Heart left ventricle (tissue), 13 donors: Measurements from ENCODE around the gene LAMP1.

Source experiments
- POLR2A ChIP-seq, 2 donors: fragments of 450-650 bp; IDR thresholded peaks; one replicate each; pipeline ENCODE4 v1.6.1; 2017; ENCODE audit warnings: antibody characterized with exemption in 2 of 2, mild to moderate bottlenecking in 2 of 2, moderate library complexity in 2 of 2
- TF ChIP-seq, protein P1 (sequence below), 12 donors: fragments of 200-600 bp; sonication (generic) in 4 of 12; IDR thresholded peaks; one replicate each; pipeline versions ENCODE4 v1.5.0 to v1.8.0; 2018 to 2022; ENCODE audit warnings: antibody characterized with exemption in 12 of 12, mild to moderate bottlenecking in 5 of 12
- donor health status: ischemic (EF 13 %, LVEDD 7.1; RV severe dilation, severe dysfunction).
- donor health status: DM: no; HTN: yes; CAD: no.
- donor health status: DM: no; HTN: no; CAD: no.
- donor health status: ischemic (EF 25% LVEDD 6.9; RV normal size, moderate dysfunction).
- donor health status: ischemic (EF 25% LVEDD 5.7; RV mildly dilated, moderate dysfunction).
- donor health status: ischemic (EF 35%, LVEDD 5.7; RV mildly dilated, moderate dysfunction).
- donor health status: nonischemic (EF 11% LVEDD 7.7; RV severe dilation, severe dysfunction).
- donor health status: DM: yes; HTN: yes; CAD: no.
- donor health status: PGD.
- donor health status: ischemic (EF 29% LVEDD 5.4; RV normal size, mild dysfunction).
- donor health status: nonischemic (EF 23%, LVEDD 6.1; RV moderate dilation, normal function).

DNA sequence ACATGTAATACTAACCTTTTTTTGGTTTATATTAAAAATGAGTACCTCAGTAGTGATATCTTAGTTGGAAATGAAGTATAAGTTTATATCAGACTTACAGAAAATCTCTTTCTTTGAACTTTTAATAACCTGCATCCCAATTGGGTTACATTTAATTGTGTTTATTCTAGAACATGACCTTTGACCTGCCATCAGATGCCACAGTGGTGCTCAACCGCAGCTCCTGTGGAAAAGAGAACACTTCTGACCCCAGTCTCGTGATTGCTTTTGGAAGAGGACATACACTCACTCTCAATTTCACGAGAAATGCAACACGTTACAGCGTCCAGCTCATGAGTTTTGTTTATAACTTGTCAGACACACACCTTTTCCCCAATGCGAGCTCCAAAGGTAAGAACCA, 12.4 kb downstream of the LAMP1 start:
- TF ChIP-seq, protein P1, sequence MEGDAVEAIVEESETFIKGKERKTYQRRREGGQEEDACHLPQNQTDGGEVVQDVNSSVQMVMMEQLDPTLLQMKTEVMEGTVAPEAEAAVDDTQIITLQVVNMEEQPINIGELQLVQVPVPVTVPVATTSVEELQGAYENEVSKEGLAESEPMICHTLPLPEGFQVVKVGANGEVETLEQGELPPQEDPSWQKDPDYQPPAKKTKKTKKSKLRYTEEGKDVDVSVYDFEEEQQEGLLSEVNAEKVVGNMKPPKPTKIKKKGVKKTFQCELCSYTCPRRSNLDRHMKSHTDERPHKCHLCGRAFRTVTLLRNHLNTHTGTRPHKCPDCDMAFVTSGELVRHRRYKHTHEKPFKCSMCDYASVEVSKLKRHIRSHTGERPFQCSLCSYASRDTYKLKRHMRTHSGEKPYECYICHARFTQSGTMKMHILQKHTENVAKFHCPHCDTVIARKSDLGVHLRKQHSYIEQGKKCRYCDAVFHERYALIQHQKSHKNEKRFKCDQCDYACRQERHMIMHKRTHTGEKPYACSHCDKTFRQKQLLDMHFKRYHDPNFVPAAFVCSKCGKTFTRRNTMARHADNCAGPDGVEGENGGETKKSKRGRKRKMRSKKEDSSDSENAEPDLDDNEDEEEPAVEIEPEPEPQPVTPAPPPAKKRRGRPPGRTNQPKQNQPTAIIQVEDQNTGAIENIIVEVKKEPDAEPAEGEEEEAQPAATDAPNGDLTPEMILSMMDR (IDR thresholded peaks at IDR 0.05), result no peak
- no peak for TF ChIP-seq POLR2A (IDR thresholded peaks at IDR 0.05)
